ENCODE results near the gene HLF. TPM values are rescaled to one million over a fixed set of nuclear protein-coding genes. Genes with fewer than 3 reads are reported as not detected.

Gene HLF
- total RNA-seq, 8 experiments from 2014 or later, result 0.31 to 2.6 (median 0.77) TPM

DNA sequence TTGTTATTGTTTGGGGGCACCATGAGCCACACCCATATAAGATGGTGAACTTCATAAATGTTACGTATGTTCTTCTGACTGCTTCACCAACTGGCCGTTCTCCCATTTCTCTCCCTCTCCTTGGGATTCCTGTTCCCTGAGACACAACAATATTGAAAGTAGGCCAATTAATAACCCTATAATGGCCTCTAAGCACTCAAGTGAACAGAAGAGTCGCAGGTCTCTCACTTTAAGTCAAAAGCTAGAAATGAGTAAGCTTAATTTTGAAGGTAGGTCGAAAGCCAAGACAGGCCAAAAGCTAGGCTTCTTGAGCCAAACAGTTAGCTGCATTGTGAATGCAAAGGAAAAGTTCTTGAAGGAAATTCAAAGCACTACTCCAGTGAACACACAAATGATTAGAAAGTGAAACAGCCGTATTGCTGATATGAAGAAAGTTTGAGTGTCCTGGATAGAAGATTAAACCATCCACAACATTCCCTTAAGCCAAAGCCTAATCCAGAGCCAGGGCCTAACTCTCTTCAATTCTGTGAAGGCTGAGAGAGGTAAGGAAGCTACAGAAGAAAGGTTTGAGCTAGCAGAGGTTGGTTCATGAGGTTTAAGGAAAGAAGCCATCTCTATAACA, 25.8 kb downstream of the HLF start:
- no peak for ATAC-seq (replicated peaks in 6 of 8)
- no peaks in the 10 kb centered on the region for H3K4me1 ChIP-seq (replicated peaks in 1 of 2)
- H3K27ac ChIP-seq, result no peak overlapping the region
- in situ Hi-C loops (cut with MboI; ENCODE audit: low pct_unique_long_range_greater_than_20kb in 2 of 9, low sequenced_read_pairs in 9 of 9, unreplicated experiment in 9 of 9), result loop anchor here in 1 of 9 experiments (25.0 kb wide), 1 partner anchor 303 kb away; no protein-coding TSS in a partner anchor
- no peak overlapping the region for H3K4me3 ChIP-seq
- WGBS, 10 experiments, result 48 to 100% (median 82%) methylated on average over 1 to 5 of the region's 5 CpGs

- H3K27ac ChIP-seq, result no peak overlapping the region
Observed at GRCh38 chr17:55291114-55291507, 26.4 kb downstream of the HLF start.

DNA sequence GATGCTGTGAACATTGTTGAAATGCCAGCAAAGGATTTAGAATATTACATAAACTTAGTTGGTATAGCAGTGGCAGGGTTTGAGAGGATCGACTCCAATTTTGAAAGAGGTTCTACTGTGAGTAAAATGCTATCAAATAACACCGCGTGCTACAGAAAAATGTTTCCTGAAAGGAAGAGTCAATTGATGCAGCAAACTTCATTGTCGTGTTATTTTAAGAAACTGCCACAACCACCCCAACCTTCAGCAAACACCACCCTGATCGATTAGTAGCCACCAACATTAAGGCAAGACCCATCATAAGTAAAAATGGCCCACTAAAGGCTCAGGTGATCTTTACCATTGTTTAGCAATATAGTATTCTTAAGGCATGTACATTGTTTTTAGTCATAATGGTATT, 27.3 kb downstream of the HLF start:
- 53 to 95% (median 81%) methylated on average over 1 to 5 of the region's 5 CpGs; no CpG with 5 or more reads in 1 of the 10 experiments for WGBS, 10 experiments
- Histone ChIP-seq H3K4me1 (replicated peaks in 1 of 2) (no peaks in the 10 kb centered on the region), H3K27ac (no peak overlapping the region), H3K4me3 (no peak overlapping the region)
- in situ Hi-C loops (cut with MboI; ENCODE audit: low pct_unique_long_range_greater_than_20kb in 2 of 9, low sequenced_read_pairs in 9 of 9, unreplicated experiment in 9 of 9), result loop anchor here in 1 of 9 experiments (25.0 kb wide), 1 partner anchor 305 kb away; no protein-coding TSS in a partner anchor
- no peak for ATAC-seq (replicated peaks in 6 of 8)

More at GRCh38 chr17:55291114-55291507, 26.4 kb downstream of the HLF start:
- no peaks in the 10 kb centered on the region for H3K4me1 ChIP-seq (replicated peaks in 1 of 2)
- ATAC-seq (replicated peaks in 6 of 8), result no peak
- in situ Hi-C loops (cut with MboI; ENCODE audit: low pct_unique_long_range_greater_than_20kb in 2 of 9, low sequenced_read_pairs in 9 of 9, unreplicated experiment in 9 of 9), result loop anchor here in 1 of 9 experiments (25.0 kb wide), 1 partner anchor 304 kb away; no protein-coding TSS in a partner anchor
- H3K4me3 ChIP-seq, result no peak overlapping the region
- WGBS, 10 experiments, result 33 to 86% (median 50%) methylated on average over 1 of the region's 1 CpG; no CpG with 5 or more reads in 5 of the 10 experiments

DNA sequence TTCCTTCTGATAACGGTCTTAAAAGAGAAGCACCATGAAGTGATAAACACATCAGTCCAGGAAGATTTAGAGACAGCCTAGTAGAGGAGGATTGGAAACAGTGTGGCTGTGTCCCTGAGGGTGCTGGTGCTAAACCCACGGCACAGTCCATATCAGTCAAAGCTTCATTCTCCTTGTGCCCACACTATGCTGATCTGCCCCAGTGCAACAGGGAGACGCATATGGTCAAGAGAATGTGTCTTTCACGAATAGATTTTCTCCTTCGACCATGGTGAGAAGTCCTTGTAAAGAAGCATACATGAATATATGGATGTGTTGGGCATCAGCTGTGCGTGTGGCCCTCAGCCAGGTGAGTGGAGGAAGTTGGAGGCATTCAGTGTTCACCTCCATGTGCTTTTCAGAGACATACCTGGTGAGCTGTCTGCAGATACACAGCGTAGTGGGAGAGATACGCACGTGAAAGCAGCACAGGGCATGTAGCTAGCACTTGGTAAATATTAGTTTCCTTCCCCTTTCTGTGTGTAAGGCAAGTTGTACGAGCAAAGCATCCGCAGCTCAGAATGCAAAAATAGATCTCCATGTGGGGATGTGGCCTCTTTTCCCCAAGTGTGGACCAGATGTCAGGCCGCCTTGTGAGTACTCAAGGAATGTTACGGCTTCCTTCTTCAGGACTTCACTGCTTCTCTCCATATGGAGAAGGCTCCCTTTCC, 29.4 kb downstream of the HLF start:
- Histone ChIP-seq H3K4me1 (replicated peaks in 1 of 2) (no peaks in the 10 kb centered on the region), H3K27ac (no peak overlapping the region), H3K4me3 (no peak overlapping the region)
- in situ Hi-C loops (cut with MboI; ENCODE audit: low pct_unique_long_range_greater_than_20kb in 2 of 9, low sequenced_read_pairs in 9 of 9, unreplicated experiment in 9 of 9), result loop anchor here in 1 of 9 experiments (25.0 kb wide), 1 partner anchor 307 kb away; no protein-coding TSS in a partner anchor
- peak in 3 of 8 experiments; percentile 73 to 94 (median 91) for ATAC-seq (replicated peaks in 6 of 8)
- 0 to 93% (median 83%) methylated on average over 1 to 12 of the region's 13 CpGs; no CpG with 5 or more reads in 2 of the 10 experiments for WGBS, 10 experiments

GRCh38 chr17:55295411-55296170, 30.8 kb downstream of the HLF start:
- no peaks in the 10 kb centered on the region for H3K4me1 ChIP-seq (replicated peaks in 1 of 2)
- in situ Hi-C loops (cut with MboI; ENCODE audit: low pct_unique_long_range_greater_than_20kb in 2 of 9, low sequenced_read_pairs in 9 of 9, unreplicated experiment in 9 of 9), result loop anchor here in 1 of 9 experiments (25.0 kb wide), 1 partner anchor 308 kb away; no protein-coding TSS in a partner anchor
- peak in 7 of 8 experiments; percentile 38 to 78 (median 66) for ATAC-seq (replicated peaks in 6 of 8)
- WGBS, 10 experiments, result 0 to 64% (median 41%) methylated on average over 1 to 7 of the region's 10 CpGs
- no peak overlapping the region for H3K4me3 ChIP-seq
- no peak overlapping the region for H3K27ac ChIP-seq

DNA sequence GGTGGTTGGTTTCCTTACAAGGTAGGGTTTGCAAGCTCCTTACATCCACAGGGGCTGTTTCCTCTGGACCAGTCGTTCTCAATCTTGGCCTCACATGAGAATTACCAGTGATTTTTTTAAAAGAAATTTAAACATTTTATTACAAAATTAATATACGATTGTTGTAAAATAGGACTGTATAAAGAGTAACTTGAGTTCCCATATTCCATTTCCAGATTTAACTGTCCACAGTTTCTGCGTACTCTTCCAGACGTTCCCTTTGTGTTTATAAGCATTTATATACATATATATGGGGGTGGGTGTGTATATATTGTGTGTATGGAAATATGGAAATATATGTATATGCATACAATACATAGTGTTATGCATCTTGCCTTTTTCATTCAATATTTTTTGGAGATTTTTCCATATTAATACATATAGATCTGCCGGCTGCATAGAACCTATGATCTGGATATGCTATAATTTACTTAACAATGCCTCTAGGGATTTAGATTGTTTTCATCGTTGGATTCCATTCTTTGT, 31.5 kb downstream of the HLF start:
- ATAC-seq (replicated peaks in 6 of 8), result no peak
- no peak overlapping the region for H3K4me3 ChIP-seq
- 0 to 100% (median 52%) methylated on average over 1 to 6 of the region's 6 CpGs; no CpG with 5 or more reads in 1 of the 10 experiments for WGBS, 10 experiments
- no peak overlapping the region for H3K27ac ChIP-seq
- no peaks in the 10 kb centered on the region for H3K4me1 ChIP-seq (replicated peaks in 1 of 2)
- in situ Hi-C loops (cut with MboI; ENCODE audit: low pct_unique_long_range_greater_than_20kb in 2 of 9, low sequenced_read_pairs in 9 of 9, unreplicated experiment in 9 of 9), result loop anchor here in 1 of 9 experiments (25.0 kb wide), 1 partner anchor 309 kb away; no protein-coding TSS in a partner anchor

DNA sequence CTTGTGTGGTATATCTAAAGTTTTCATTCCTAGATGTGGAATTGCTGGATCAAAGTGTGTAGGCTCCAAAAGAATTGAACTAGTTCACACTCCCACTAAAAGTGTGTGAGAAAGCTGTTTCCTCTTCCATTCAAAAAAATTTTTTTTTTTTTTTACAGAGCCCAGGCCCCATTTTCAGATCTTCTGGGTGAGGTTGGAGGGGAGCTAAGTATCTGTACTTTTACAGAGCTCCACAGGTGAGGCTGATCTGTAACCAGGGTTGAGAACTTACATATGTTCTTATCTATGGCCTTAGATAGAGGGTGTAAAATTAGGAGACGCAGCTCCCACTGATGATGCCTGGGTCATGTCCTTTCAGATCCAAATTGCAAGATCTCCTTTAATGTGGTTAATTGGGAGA, 31.9 kb downstream of the HLF start:
- Histone ChIP-seq H3K4me1 (replicated peaks in 1 of 2) (no peaks in the 10 kb centered on the region), H3K27ac (no peak overlapping the region), H3K4me3 (no peak overlapping the region)
- WGBS, 10 experiments, result 63 to 100% (median 83%) methylated on average over 1 of the region's 1 CpG; no CpG with 5 or more reads in 7 of the 10 experiments
- ATAC-seq (replicated peaks in 6 of 8), result no peak
- in situ Hi-C loops (cut with MboI; ENCODE audit: low pct_unique_long_range_greater_than_20kb in 2 of 9, low sequenced_read_pairs in 9 of 9, unreplicated experiment in 9 of 9), result loop anchor here in 1 of 9 experiments (25.0 kb wide), 1 partner anchor 309 kb away; no protein-coding TSS in a partner anchor

GRCh38 chr17:55298111-55298730, 33.5 kb downstream of the HLF start:
- no peak overlapping the region for H3K27ac ChIP-seq
- in situ Hi-C loops (cut with MboI; ENCODE audit: low pct_unique_long_range_greater_than_20kb in 2 of 9, low sequenced_read_pairs in 9 of 9, unreplicated experiment in 9 of 9), result loop anchor here in 1 of 9 experiments (25.0 kb wide), 1 partner anchor 311 kb away; no protein-coding TSS in a partner anchor
- no peaks in the 10 kb centered on the region for H3K4me1 ChIP-seq (replicated peaks in 1 of 2)
- WGBS, 10 experiments, result 29 to 100% (median 77%) methylated on average over 1 to 3 of the region's 3 CpGs; no CpG with 5 or more reads in 5 of the 10 experiments
- H3K4me3 ChIP-seq, result no peak overlapping the region
- no peak for ATAC-seq (replicated peaks in 6 of 8)

DNA sequence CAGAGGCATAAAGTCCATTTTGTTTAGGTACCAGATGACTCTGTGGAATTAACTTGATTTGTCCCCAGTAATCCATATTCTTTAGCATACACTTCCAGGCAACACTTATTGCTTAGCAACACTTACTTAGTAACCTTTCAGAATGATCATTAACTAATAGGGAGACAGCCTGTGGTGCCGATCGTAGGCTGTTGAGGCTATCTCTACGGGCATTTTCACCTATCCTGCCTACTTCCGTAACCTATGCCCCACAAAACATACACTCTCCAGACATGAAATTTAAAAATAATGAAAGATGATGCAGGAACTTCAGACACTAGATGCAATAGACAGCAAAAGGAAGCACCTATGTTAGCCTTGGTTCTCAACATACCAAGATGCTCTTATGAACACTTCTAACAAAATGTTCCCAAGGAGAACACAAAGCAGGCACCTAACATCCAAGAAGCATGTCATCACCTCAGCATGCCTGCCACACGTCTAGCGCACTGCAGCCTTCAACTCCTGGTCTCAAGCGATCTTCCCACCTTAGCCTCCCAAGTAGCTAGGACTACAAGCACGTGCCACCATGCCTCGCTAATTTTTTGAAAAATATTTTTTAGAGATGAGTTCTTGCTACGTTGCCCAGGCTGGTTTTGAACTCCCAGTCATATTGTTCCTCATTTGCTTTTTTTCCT, 34.5 kb downstream of the HLF start:
- in situ Hi-C loops (cut with MboI; ENCODE audit: low pct_unique_long_range_greater_than_20kb in 2 of 9, low sequenced_read_pairs in 9 of 9, unreplicated experiment in 9 of 9), result loop anchor here in 1 of 9 experiments (25.0 kb wide), 1 partner anchor 312 kb away; no protein-coding TSS in a partner anchor

GRCh38 chr17:55299890-55300289, 35.1 kb downstream of the HLF start:
- Histone ChIP-seq H3K4me3 (no peak overlapping the region), H3K27ac (no peak overlapping the region), H3K4me1 (replicated peaks in 1 of 2) (no peaks in the 10 kb centered on the region)
- 40 to 100% (median 89%) methylated on average over 1 to 4 of the region's 4 CpGs; no CpG with 5 or more reads in 1 of the 10 experiments for WGBS, 10 experiments
- no peak for ATAC-seq (replicated peaks in 6 of 8)
- in situ Hi-C loops (cut with MboI; ENCODE audit: low pct_unique_long_range_greater_than_20kb in 2 of 9, low sequenced_read_pairs in 9 of 9, unreplicated experiment in 9 of 9), result loop anchor here in 1 of 9 experiments (25.0 kb wide), 1 partner anchor 313 kb away; no protein-coding TSS in a partner anchor

More for the DNA sequence above, 34.5 kb downstream of the HLF start:
- H3K4me1 ChIP-seq (replicated peaks in 1 of 2), result no peaks in the 10 kb centered on the region
- WGBS, 10 experiments, result 53 to 100% (median 82%) methylated on average over 2 to 7 of the region's 10 CpGs; no CpG with 5 or more reads in 1 of the 10 experiments
- ATAC-seq (replicated peaks in 6 of 8), result no peak
- H3K4me3 ChIP-seq, result no peak overlapping the region
- H3K27ac ChIP-seq, result no peak overlapping the region

DNA sequence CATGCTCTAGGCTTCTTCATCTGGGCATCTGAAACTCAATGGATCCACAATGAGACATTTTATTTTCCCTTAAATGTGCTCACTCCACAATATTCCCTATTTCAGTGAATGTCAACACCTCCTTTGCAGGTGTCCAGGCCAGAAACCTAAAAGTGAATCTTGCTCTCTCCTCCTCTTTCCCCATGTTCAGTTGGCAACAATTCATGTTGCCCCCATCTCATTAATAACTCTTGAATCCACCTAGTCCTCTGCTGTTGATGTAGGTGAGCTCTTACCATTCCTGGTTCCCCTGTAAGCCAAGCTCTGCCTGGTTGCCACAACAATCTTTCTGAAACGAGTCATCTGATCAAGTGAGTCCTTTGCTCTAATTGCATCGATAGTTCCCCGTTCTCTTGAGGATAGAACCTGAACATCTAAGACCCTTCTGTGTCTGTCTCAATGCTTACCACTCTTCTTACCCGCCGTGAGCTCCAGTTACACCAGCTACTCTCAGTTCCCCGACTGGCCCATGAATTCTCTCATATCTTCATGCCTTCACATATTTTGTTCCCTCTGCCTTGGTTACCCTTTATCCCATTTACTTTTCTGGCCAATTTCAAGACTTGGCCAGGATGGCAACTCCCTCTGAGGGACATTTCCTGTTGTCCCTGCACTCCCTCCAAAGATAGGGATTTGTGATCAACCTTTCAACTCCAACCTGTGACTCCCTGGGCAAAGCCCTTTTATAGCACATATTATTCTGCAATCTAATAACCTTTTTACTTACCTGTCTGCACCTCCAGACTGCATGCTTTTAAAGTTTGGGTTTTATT, 35.9 kb downstream of the HLF start:
- H3K27ac ChIP-seq, result no peak overlapping the region
- in situ Hi-C loops (cut with MboI; ENCODE audit: low pct_unique_long_range_greater_than_20kb in 2 of 9, low sequenced_read_pairs in 9 of 9, unreplicated experiment in 9 of 9), result no loop called here
- H3K4me3 ChIP-seq, result no peak overlapping the region
- ATAC-seq (replicated peaks in 6 of 8), result no peak
- H3K4me1 ChIP-seq (replicated peaks in 1 of 2), result no peaks in the 10 kb centered on the region
- WGBS, 10 experiments, result 40 to 97% (median 86%) methylated on average over 1 to 6 of the region's 6 CpGs; no CpG with 5 or more reads in 2 of the 10 experiments

Data from motor neuron (in vitro differentiated cells).